Activated CD8-positive, alpha-beta memory T cell treated with anti-CD3 and anti-CD28 coated beads, Interleukin-2, amount 50 U/mL, for 48 hours (primary cell): ENCODE results near the gene PEX6.
"Not testable (repeated sequence)": the region's sequence is repeated elsewhere in the genome, so short reads cannot be mapped to it uniquely, and the experiment has no call there.

ENCODE experiments used
- DNase-seq: peaks from one replicate; pipeline ENCODE4 v3.0.0-alpha.2; 2020

PEX6 gene

DNA sequence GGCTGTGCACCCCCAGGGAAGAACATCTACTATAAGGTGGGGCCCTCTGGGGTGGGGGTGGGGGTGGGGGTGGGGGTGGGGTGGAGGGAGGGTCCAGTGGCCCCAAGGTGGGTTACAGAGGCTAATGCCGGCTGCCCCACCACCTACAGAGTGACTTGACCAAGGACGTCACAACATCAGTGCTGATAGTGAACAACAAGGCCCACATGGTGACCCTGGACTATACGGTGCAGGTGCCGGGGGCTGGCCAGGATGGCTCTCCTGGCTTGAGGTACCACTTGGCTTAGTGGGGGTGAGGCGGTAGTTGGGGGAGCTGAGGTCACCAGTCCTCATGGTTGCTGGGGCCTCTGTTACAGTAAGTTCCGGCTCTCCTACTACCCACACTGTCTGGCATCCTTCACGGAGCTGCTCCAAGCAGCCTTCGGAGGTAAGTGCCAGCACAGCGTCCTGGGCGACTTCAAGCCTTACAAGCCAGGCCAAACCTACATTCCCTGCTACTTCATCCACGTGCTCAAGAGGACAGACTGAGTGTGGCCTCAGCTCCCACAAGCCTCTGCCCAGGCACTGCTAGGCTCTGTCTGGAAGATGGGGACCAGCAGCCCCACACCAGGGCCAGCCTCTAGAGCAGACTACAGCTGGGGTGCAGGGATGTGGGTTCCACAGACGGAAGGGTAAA is 15.7 kb downstream of the PEX6 start:
- DNase-seq, result no peak

DNA sequence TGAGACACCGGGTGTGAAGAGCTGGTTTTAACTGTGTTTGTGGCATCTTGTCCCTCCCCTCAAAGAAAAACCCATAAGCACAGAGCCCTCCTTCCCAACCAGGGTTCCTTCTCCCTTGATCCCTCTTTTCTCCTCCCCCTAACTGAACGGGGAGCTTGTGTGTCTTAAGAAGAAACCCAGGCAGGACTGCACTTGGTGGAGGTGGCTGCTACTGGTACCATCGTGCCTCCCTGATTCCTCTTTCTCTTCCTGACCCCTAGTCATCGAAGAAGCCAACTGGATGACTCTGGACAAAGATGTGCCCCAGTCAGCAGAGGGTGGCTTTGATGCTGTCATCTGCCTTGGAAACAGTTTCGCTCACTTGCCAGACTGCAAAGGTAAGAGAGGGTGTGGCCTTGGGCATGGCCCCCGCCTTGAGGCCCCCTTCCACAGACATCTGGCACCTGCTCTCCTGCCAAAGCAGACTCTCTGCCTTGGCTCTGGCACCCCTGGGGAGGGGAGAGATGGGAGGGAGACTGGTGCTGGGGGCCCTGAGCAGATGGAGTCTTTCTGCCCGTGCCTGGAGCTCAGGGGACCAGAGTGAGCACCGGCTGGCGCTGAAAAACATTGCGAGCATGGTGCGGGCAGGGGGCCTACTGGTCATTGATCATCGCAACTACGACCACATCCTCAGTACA is 16.3 kb downstream of the PEX6 start:
- no peak for DNase-seq

- DNase-seq, result no peak
Observed at GRCh38 chr6:42962096-42962495, 16.9 kb downstream of the PEX6 start.

- DNase-seq, result no peak
Observed at GRCh38 chr6:42961020-42961470, 17.9 kb downstream of the PEX6 start.

GRCh38 chr6:42960243-42961019 is 18.6 kb downstream of the PEX6 start, which contains the start of gene GNMT:
TSS of gene GNMT (plus strand) at chr6:42960754. CDS start at chr6:42960768, 14 bp downstream.
- DNase-seq, result peak; percentile 67

- DNase-seq, result no peak
Observed at GRCh38 chr6:42959917-42960242, 19.1 kb downstream of the PEX6 start.

- no peak for DNase-seq
Observed at GRCh38 chr6:42958125-42958524, 20.9 kb downstream of the PEX6 start.

DNA sequence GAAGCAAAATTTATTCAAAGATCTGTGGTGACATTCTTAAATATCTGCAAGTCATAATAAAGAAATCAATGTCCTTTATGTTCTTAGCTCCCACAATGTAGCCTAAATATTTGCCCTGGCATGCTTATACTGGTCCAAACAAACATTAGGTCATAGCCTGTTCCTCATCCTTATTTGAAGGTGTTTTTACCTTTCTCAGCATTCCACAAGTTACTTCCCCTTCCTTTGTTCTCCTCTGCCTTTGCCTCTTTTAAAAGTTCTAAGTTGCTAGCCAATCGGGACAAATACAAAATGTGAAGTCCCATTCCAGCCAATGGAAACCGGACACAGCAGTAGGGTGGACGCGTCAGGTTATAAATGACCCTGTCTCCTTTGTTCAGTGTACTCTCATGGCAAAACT is 24.6 kb downstream of the PEX6 start:
- DNase-seq, result not testable (repeated sequence)

DNA sequence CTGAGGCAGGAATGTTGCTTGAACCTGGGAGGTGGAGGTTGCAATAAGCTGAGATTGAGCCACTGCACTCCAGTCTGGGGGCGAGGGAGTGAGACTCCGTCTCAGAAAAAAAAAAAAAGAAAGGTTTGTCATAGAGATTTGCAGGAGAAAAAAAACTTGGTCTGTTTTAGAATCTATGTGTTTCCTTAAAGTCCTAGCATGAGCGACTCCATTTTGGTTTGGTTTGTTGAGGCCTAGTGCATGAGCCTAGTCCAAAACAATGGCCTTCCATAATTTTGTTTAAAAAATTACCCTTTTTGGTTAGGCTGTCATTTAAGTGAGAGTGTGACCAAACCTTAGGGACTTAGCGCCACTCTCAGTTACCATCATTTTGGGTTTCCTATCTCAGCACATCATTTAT is 26.6 kb downstream of the PEX6 start:
- no peak for DNase-seq

DNA sequence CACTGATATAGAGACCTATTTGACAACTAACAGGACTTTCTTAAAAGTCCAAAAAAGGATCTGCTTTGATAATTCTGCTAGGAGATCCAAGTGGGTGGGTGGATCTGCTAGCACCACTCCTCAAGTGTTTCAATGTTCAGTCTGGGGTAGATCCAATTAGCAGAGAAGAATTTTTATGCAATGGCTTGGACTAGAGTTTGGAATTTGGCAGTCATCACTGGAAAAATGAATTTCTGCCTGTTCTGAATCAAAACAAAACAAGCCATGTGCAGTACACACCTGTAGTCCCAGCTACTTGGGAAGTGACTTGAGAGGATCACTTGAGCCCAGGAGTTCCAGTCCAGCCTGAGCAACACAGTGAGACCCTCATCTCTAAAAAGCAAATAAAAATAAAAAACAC is 31.0 kb downstream of the PEX6 start:
- DNase-seq, result no peak

- no peak for DNase-seq
Observed at GRCh38 chr6:42942444-42942843, 36.5 kb downstream of the PEX6 start.

DNA sequence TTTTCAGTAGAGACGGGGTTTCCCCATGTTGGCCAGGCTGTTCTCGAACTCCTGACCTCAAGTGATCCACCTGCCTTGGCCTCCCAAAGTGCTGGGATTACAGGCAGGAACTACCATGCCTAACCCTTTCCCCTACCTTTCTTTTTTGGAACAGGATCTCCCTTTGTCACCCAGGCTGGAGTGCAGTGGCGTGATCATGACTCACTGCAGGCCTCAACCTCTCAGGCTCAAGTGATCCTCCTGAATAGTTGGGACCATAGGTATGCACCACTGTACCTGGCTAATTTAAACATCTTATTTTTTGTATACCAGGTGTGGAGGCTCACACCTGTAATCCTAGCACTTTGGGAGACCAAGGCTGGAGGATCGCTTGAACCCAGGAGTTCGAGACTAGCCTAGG is 37.6 kb downstream of the PEX6 start:
- DNase-seq, result not testable (repeated sequence)

GRCh38 chr6:42940493-42941045 is 38.4 kb downstream of the PEX6 start:
- no peak for DNase-seq

DNA sequence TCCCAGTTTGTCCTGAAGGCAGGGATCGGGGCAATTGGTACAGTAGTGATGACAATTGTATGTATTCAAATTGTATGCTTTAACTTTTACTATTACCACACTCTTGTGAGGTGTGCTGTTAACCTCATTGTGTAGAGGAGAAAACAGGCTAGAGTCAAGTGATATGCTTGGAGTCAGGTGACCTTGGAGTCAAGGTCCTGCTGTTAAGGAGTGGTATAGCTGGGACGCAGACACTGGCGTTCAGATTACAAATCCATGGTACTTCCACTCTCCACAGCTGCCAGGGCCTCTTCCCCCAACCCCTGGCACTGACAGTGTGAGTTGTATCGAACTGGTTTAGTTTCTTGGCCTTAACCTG is 39.2 kb downstream of the PEX6 start:
- DNase-seq, result no peak

DNA sequence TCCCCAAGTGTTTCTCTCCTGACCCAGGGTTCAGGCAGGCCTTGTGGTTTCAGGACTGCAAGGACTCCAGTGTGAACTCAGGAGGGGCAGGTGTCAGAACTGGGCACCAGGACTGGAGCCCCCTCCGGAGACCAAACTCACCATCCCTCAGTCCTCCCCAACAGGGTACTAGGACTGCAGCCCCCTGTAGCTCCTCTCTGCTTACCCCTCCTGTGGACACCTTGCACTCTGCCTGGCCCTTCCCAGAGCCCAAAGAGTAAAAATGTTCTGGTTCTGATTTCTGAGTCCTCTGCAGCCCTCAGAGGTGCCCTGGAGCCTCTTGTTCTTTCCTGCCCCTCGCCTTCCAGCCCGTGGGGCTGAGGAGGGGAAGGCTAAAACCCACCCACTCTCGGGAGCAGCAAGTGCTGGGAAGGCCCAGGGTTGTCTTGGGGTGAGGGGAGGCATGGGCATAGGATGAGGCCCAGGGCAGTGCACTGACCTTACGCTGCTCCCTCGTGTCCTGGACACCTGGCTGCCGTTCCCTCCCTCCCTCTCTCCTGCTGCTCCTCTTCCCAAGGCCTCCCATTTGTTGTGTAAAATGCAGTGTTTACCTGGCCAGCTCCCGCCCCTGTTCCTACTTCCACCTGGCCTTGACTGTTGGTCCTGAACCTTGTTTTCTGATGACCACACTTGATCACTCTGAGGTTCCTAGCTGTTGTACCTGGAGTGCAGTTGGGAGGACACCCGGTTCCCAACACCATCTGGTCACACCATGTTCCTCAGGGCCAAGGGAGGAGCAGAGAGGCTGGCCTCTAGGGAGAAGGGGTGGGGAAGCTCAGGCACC is 39.8 kb downstream of the PEX6 start:
- no peak for DNase-seq

GRCh38 chr6:42938428-42938796 is 40.6 kb downstream of the PEX6 start:
- no peak for DNase-seq

DNA sequence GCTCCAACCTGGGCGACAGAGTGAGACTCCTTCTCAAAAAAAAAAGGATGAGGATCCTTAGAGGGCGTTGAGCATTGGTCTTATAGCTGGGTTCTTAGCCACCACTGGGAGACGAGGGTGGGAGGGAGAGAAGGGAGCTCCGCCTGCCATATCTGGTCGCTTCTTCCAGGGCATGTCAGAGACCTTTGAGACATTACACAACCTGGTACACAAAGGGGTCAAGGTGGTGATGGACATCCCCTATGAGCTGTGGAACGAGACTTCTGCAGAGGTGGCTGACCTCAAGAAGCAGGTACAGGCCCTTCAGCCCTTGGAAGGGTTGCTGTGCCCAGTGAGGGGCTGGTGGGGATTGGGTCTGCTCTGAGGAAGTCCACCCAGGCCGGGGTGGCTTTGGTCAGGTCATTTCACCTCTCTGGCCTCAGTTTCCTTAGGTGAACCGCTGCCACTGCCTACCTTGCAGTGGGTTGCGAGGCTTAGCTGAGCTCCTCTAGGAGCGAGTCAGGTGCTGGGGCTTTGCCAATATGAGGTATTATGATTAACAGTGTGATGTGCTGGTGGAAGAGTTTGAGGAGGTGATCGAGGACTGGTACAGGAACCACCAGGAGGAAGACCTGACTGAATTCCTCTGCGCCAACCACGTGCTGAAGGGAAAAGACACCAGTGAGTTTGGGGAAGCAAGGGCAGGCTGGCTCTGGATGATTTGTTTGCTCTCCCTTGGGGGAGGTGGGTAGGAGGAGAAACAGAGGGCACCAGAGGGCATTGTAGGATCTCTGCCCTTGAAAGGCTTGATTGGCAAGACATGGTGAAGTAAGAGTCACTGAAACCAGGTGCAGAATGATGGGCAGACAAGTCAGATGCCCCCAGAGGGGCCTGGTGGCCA is 41.2 kb downstream of the PEX6 start:
- no peak for DNase-seq

DNA sequence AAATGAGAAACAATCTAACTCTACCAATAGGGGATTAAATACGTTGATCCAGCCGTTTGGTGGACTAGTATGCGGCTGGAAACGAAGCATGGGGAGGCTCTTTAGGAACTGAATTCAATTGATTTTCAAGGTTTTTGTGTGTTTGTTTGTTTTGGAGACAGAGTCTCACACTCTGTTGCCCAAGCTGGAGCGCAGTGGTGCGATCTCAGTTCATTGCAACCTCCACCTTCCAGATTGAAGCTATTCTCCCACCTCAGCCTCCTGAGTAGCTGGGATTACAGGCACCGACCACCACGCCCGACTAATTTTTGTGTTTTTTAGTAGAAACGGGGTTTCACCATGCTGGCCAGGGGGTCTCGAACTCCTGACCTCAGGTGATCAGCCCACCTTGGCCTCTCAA is 42.6 kb downstream of the PEX6 start:
- no peak for DNase-seq

DNA sequence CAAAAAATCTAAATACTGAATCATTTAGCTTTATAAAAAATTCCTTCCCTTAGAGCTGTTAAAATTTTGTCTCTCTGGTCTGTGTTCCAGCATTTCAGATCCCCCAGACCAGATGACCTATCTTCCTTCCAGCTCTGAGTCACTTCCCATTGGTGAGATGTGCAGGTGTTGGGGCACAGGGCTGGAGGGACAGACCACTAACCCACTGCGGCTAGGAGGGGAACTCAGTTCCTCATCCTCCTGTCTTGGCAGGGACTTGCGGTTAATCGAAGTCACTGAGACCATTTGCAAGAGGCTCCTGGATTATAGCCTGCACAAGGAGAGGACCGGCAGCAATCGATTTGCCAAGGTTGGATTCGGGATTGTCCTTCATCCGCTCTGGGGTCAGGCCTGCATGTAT is 43.7 kb downstream of the PEX6 start:
- DNase-seq, result no peak

GRCh38 chr6:42933205-42933604 is 45.8 kb downstream of the PEX6 start:
- DNase-seq, result no peak

GRCh38 chr6:42932412-42932811 is 46.6 kb downstream of the PEX6 start:
- no peak for DNase-seq

- DNase-seq, result no peak
Observed at GRCh38 chr6:42929821-42930360, 49.1 kb downstream of the PEX6 start.
